Measurements from ENCODE around the gene CD47.

Gene CD47

DNA sequence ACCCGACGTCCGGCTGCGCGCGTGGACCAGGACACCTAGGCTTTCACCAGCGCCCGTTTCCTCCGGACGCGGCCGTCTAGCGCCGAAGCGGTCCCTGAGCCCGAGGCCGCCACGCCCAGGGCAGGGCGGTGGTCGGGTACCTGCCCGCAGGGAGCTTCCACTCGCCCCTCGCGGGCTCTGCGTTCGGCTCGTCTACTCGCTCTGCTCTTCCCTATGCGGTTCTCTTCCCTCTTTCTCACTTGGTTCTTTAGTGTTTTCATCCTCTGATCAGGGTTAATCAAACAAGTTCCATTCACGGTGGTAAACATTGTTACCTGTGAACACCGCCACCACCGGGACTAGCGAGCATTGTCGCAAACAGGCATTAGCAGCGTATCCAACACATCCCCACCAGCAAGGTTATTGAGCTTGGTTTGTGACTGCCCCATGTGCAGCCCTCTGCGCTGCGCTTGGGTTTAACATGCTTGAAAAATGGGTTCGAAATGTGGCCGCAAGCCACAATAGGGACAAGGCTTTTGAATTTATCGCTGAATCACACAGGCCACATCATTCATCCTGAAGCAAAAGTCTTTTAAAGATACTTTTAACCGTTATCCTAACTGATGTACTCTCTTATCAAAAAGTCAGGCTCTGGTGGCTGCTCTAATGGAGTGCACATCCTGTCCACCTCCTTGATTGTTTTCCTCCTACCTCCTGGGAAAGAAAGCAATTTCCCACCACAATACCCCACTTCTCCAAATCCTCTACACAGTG is 843 bp upstream of the CD47 start:
- peak overlapping the region; percentile 78 for H3K4me3 ChIP-seq (ENCODE audit: low read depth, low read length)
- ChIA-PET POLR2A (no interaction called here), CTCF (interaction anchor here (1.0 to 2.6 kb wide), 2 partner anchors 13 to 163 kb away, joined by 3 to 15 read pairs; no protein-coding TSS in a partner anchor)
- TF ChIP-seq, protein P1, sequence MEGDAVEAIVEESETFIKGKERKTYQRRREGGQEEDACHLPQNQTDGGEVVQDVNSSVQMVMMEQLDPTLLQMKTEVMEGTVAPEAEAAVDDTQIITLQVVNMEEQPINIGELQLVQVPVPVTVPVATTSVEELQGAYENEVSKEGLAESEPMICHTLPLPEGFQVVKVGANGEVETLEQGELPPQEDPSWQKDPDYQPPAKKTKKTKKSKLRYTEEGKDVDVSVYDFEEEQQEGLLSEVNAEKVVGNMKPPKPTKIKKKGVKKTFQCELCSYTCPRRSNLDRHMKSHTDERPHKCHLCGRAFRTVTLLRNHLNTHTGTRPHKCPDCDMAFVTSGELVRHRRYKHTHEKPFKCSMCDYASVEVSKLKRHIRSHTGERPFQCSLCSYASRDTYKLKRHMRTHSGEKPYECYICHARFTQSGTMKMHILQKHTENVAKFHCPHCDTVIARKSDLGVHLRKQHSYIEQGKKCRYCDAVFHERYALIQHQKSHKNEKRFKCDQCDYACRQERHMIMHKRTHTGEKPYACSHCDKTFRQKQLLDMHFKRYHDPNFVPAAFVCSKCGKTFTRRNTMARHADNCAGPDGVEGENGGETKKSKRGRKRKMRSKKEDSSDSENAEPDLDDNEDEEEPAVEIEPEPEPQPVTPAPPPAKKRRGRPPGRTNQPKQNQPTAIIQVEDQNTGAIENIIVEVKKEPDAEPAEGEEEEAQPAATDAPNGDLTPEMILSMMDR (IDR thresholded peaks at IDR 0.05; ENCODE audit: insufficient read depth, low read length, missing control alignments), result no peak
- DNase-seq (ENCODE audit: low read depth, low spot score), result no peak

DNA sequence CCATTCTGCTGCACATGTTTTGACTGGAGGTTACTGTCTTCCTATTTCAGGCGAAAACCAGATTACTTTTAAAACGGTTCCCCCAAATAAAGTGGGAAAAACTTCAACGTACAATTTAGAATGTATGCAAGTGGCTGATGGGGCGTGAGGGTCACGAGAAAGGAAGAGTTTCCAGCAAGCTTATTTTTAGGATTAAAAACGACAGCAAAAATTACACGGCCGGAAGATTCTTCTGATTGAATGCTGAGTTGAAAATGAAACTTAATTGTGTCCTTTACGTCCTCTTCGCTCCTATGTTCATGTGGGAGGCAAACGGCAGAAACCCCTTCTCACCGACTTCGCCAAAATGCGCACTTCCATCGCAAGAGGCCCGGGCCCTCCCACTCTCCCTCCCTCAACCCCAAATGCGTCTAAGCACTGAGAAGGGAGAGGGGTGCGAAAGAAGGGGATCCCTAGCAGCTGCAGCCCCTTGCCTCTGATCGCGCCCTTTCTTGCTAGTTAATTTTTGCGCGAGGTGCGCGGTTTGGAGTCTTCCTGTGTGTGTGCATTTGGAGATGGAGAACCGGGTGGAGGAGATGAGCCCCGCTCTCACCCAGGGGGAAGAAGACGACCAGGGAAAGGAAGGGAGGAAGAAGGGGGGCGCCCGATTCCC is 656 bp downstream of the CD47 start:
- TF ChIP-seq, protein P1 (IDR thresholded peaks at IDR 0.05; ENCODE audit: insufficient read depth, low read length, missing control alignments), result no peak
- H3K4me3 ChIP-seq (ENCODE audit: low read depth, low read length), result peak overlapping the region; percentile 78
- ChIA-PET POLR2A (interaction anchor here (0.8 kb wide), 1 partner anchor 32 kb away, joined by 3 read pairs; no protein-coding TSS in a partner anchor), CTCF (interaction anchor here (1.1 to 2.8 kb wide), 4 partner anchors 32 to 463 kb away, joined by 3 to 8 read pairs (median 4); no protein-coding TSS in a partner anchor)
- DNase-seq (ENCODE audit: low read depth, low spot score), result no peak

DNA sequence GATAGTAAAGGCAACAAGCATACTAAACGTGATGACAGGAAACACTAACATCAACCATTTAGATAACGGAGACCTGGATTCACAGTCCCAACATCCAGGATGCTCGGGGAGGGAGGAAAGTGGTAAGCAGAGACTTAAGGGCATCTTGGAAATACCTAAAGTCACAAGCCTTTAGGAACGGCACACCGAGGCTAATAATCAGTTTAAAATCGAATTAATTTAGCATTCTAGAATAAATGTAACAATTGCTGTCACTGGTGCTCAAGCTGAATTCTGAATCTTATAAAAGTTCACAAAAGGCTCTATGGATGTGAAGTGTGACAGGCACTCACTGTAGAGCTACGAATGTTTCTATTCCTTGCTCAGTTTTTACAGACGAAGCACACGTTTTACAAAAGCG is 1.3 kb downstream of the CD47 start:
- TF ChIP-seq, protein P1 (IDR thresholded peaks at IDR 0.05; ENCODE audit: insufficient read depth, low read length, missing control alignments), result no peak
- DNase-seq (ENCODE audit: low read depth, low spot score), result no peak
- peak overlapping the region; percentile 78 for H3K4me3 ChIP-seq (ENCODE audit: low read depth, low read length)
- ChIA-PET CTCF (interaction anchor here (1.1 to 2.8 kb wide), 4 partner anchors 33 to 463 kb away, joined by 3 to 8 read pairs (median 4); no protein-coding TSS in a partner anchor), POLR2A (interaction anchor here (0.8 kb wide), 1 partner anchor 33 kb away, joined by 3 read pairs; no protein-coding TSS in a partner anchor)

DNA sequence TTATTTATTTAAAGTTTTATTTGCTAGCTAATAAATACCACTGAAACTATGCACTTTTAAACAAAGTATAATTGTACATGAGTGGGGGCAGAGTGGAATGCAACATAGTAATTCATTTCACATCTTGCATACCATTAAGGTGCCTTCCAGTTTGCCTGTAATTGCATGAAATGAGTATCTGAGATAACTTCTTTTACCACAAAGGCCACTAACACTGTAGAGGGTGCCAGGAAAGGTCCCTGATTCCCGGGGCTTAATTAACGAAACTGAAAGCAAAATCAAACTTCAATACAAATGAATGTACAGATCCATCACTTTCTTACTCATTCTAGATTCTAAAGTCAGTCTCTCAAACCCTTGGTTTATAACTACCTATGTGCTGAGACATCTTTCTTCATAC is 2.1 kb downstream of the CD47 start:
- TF ChIP-seq, protein P1 (IDR thresholded peaks at IDR 0.05; ENCODE audit: insufficient read depth, low read length, missing control alignments), result no peak
- DNase-seq (ENCODE audit: low read depth, low spot score), result no peak
- ChIA-PET CTCF (interaction anchor here (2.8 kb wide), 1 partner anchor 464 kb away, joined by 5 read pairs; no protein-coding TSS in a partner anchor), POLR2A (no interaction called here)
- peak overlapping the region; percentile 13; the same call in 1 of the 2 replicates for H3K4me3 ChIP-seq (ENCODE audit: low read depth, low read length)

DNA sequence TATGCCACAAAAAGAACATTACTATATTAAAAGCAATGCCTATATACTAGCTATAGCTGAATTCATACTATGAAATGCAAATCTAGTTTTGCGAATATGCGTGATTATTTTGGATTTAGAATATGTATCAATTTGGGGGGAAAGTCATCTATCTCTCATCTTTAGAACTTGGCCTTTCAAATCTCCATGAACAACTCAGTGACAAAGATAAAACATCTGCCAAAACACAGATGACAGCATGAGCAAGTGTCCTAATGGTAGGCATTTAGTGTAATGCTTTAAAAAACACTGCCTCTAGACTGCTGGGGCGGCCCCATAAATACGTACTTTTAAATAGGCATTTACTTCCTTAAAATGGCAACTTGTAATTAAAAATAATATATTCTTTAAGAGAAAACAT is 2.7 kb downstream of the CD47 start:
- H3K4me3 ChIP-seq (ENCODE audit: low read depth, low read length), result no peak overlapping the region
- ChIA-PET CTCF (interaction anchor here (2.8 kb wide), 1 partner anchor 465 kb away, joined by 5 read pairs; no protein-coding TSS in a partner anchor), POLR2A (no interaction called here)
- DNase-seq (ENCODE audit: low read depth, low spot score), result no peak
- TF ChIP-seq, protein P1 (IDR thresholded peaks at IDR 0.05; ENCODE audit: insufficient read depth, low read length, missing control alignments), result no peak

DNA sequence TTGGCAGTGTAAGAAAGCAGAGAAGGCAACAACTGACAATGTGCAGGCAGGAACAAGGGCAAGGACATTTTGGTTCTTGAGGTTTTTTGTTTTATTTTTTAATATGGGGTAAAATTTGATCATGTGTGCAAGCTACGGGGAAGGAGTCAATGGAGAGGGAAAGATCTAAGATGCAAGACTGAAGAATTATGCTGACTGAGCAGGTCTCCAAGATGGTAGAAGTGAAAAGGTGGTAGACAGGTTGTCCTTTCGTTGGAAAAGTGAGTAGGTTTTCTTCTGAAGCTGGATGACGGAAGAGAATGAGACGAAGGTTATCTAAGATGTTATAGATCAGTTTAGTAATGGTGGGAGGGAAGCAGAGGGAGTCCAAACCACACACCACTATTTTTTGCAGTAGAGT is 4.2 kb downstream of the CD47 start:
- no peak overlapping the region for H3K4me3 ChIP-seq (ENCODE audit: low read depth, low read length)
- CTCF ChIA-PET, result interaction anchor here (1.5 to 2.5 kb wide), 2 partner anchors 12 to 159 kb away, joined by 5 to 11 read pairs; no protein-coding TSS in a partner anchor
- POLR2A ChIA-PET, result no interaction called here
- TF ChIP-seq, protein P1 (IDR thresholded peaks at IDR 0.05; ENCODE audit: insufficient read depth, low read length, missing control alignments), result no peak
- no peak for DNase-seq (ENCODE audit: low read depth, low spot score)

Measured in AG04449 (cell line).